ENCODE measurements around the gene SLC6A17.

Gene SLC6A17

DNA sequence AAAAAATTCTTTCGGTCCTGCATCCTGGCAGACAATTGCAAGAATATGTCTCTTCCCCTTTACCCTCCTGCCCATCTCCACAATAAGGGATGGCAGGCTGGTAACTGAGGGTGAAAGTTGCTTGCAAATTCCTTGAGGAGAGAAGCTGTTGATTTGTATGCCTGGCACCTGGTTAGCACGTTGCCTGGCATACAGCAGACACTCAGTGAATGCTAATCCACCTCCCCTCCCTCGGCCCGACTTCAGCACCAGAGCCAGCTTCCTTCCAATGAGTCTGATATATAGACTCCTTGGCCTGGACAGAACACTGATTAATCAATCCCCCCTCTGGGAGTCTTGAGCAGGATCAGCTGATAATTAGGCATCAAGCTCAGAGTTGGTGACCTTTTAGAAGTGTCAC is 99.0 kb downstream of the SLC6A17 start:
- Histone ChIP-seq H3K4me1 (ENCODE audit: control insufficient read depth, insufficient read depth, low read length) (no peaks in the 10 kb centered on the region), H3K27ac (ENCODE audit: insufficient read depth, low read depth, low read length, poor library complexity, severe bottlenecking) (no peak overlapping the region)
- 82 to 85% methylated on average over 3 to 4 of the region's 4 CpGs for WGBS, 2 experiments

DNA sequence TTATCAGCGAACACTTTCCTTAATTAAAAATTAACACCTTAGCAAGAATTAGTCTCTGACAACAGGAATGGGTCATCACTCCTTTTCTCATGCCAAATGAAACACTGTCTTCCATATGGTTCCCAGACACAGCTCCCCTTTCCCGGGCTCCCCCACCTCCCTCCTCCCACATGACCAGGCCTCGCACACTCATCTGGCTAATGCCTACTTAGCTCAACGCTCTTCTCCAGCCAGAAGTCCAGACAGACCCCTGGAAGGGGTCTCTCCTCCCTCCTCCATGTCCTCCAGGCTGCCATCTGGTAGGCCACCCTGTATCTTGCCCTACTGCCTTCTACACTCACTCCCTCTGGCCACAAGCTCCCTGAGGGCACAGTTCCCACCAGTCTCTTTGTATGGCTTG is 99.7 kb downstream of the SLC6A17 start:
- Histone ChIP-seq H3K4me3 (ENCODE audit: insufficient read depth, low read depth, low read length) (no peak overlapping the region), H3K4me1 (ENCODE audit: control insufficient read depth, insufficient read depth, low read length) (no peaks in the 10 kb centered on the region), H3K27me3 (ENCODE audit: control insufficient read depth, insufficient read depth, low read length, poor library complexity, severe bottlenecking) (no peaks in the 10 kb centered on the region), H3K9me3 (ENCODE audit: control insufficient read depth, low read length) (no peaks in the 10 kb centered on the region), H3K27ac (ENCODE audit: insufficient read depth, low read depth, low read length, poor library complexity, severe bottlenecking) (no peak overlapping the region), H3K36me3 (ENCODE audit: control insufficient read depth, insufficient read depth, low read length) (no peaks in the 10 kb centered on the region)
- WGBS, 2 experiments, result 69 to 71% methylated on average over 4 of the region's 4 CpGs

More for the DNA sequence above, 99.0 kb downstream of the SLC6A17 start:
- H3K4me3 ChIP-seq (ENCODE audit: insufficient read depth, low read depth, low read length), result no peak overlapping the region
- H3K9me3 ChIP-seq (ENCODE audit: control insufficient read depth, low read length), result no peaks in the 10 kb centered on the region
- no peaks in the 10 kb centered on the region for H3K27me3 ChIP-seq (ENCODE audit: control insufficient read depth, insufficient read depth, low read length, poor library complexity, severe bottlenecking)
- no peaks in the 10 kb centered on the region for H3K36me3 ChIP-seq (ENCODE audit: control insufficient read depth, insufficient read depth, low read length)

DNA sequence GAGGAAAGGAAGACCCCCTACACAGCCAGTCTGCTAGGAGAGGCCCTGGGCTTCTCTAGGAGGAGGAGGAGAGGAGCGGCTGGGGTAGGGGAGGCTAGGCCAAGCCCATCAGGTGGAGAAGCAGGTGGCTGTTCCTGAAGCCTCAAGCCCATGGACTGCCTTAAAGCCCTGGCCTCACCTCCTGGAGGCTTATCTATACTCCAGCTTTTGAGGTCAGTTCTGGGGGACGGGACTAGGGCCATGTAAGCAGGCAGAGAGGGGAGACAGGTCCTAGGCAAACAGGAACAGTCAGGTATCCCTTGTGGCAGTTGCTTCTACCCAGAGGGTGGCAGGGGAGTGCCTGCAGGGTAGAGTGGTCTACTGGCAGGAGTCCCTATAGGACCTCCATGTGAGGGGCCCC is 100.5 kb downstream of the SLC6A17 start:
- no peaks in the 10 kb centered on the region for H3K9me3 ChIP-seq (ENCODE audit: control insufficient read depth, low read length)
- WGBS, 2 experiments, result 47 to 49% methylated on average over 2 of the region's 2 CpGs
- no peak overlapping the region for H3K4me3 ChIP-seq (ENCODE audit: insufficient read depth, low read depth, low read length)
- H3K4me1 ChIP-seq (ENCODE audit: control insufficient read depth, insufficient read depth, low read length), result peaks cover 7% of the 10 kb centered on the region
- no peaks in the 10 kb centered on the region for H3K36me3 ChIP-seq (ENCODE audit: control insufficient read depth, insufficient read depth, low read length)
- H3K27me3 ChIP-seq (ENCODE audit: control insufficient read depth, insufficient read depth, low read length, poor library complexity, severe bottlenecking), result no peaks in the 10 kb centered on the region
- H3K27ac ChIP-seq (ENCODE audit: insufficient read depth, low read depth, low read length, poor library complexity, severe bottlenecking), result no peak overlapping the region

All from ectodermal cell (in vitro differentiated cells).